ENCODE measurements around the gene TMPRSS9.
"Not testable (repeated sequence)": the region's sequence is repeated elsewhere in the genome, so short reads cannot be mapped to it uniquely, and the experiment has no call there.

TMPRSS9 gene

GRCh38 chr19:2380567-2380966 is 20.5 kb downstream of the TMPRSS9 start:
- H3K36me3 ChIP-seq (ENCODE audit: control insufficient read depth, insufficient read depth, low read length), result no peaks in the 10 kb centered on the region
- peaks cover 1% of the 10 kb centered on the region; the same call in 1 of the 2 replicates for H3K4me1 ChIP-seq (ENCODE audit: control insufficient read depth, insufficient read depth, low read length)
- no peak overlapping the region for H3K27ac ChIP-seq (ENCODE audit: low read length)
- H3K9me3 ChIP-seq (ENCODE audit: control insufficient read depth, insufficient read depth, low read length), result no peaks in the 10 kb centered on the region
- no peaks in the 10 kb centered on the region for H3K27me3 ChIP-seq (ENCODE audit: control insufficient read depth, insufficient read depth, low read length)
- H3K4me3 ChIP-seq (ENCODE audit: low read length), result no peak overlapping the region
- no CpG with 5 or more reads among the region's 2 CpGs for WGBS (ENCODE audit: insufficient coverage, insufficient read length)
- no peak for DNase-seq (ENCODE audit: low read depth, low spot score)

- H3K4me1 ChIP-seq (ENCODE audit: control insufficient read depth, insufficient read depth, low read length), result peaks cover 1% of the 10 kb centered on the region; the same call in 1 of the 2 replicates
- H3K27me3 ChIP-seq (ENCODE audit: control insufficient read depth, insufficient read depth, low read length), result no peaks in the 10 kb centered on the region
- no peak overlapping the region for H3K4me3 ChIP-seq (ENCODE audit: low read length)
- H3K36me3 ChIP-seq (ENCODE audit: control insufficient read depth, insufficient read depth, low read length), result no peaks in the 10 kb centered on the region
- no CpG with 5 or more reads among the region's 18 CpGs for WGBS (ENCODE audit: insufficient coverage, insufficient read length)
- no peaks in the 10 kb centered on the region for H3K9me3 ChIP-seq (ENCODE audit: control insufficient read depth, insufficient read depth, low read length)
- H3K27ac ChIP-seq (ENCODE audit: low read length), result no peak overlapping the region
- no peak for DNase-seq (ENCODE audit: low read depth, low spot score)
Measured at GRCh38 chr19:2381148-2381820, 21.2 kb downstream of the TMPRSS9 start.

DNA sequence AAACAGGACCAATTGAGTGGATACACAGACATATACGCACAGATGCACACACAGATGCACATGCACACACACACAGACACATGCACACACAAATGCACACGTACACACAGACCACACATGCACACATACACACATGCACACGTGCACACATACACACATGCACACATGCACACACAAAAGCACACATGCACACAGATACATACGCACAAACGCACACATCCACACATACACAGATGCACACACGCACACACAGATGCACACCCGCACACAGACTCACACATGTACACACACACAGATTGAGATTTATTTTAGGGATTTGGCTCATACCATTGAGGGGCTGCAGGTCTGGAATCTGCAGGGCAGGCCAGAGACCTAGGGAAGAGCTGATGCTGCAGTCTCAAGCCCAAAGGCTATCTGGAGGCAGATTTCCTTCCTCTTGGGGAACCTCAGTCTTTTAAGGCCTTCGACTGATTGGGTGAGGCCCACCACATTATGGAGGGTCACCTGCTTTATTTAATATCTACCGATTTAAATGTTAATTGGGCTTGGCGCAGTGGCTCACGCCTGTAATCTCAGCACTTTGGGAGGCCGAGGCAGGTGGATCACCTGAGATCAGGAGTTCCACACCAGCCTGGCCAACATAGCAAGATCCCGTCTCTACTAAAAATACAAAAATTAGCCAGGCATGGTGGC is 22.6 kb downstream of the TMPRSS9 start:
- H3K27ac ChIP-seq (ENCODE audit: low read length), result no peak overlapping the region
- peaks cover 1% of the 10 kb centered on the region; the same call in 1 of the 2 replicates for H3K4me1 ChIP-seq (ENCODE audit: control insufficient read depth, insufficient read depth, low read length)
- no peaks in the 10 kb centered on the region for H3K36me3 ChIP-seq (ENCODE audit: control insufficient read depth, insufficient read depth, low read length)
- H3K27me3 ChIP-seq (ENCODE audit: control insufficient read depth, insufficient read depth, low read length), result no peaks in the 10 kb centered on the region
- no peaks in the 10 kb centered on the region for H3K9me3 ChIP-seq (ENCODE audit: control insufficient read depth, insufficient read depth, low read length)
- no peak for DNase-seq (ENCODE audit: low read depth, low spot score)
- no CpG with 5 or more reads among the region's 13 CpGs for WGBS (ENCODE audit: insufficient coverage, insufficient read length)
- no peak overlapping the region for H3K4me3 ChIP-seq (ENCODE audit: low read length)

DNA sequence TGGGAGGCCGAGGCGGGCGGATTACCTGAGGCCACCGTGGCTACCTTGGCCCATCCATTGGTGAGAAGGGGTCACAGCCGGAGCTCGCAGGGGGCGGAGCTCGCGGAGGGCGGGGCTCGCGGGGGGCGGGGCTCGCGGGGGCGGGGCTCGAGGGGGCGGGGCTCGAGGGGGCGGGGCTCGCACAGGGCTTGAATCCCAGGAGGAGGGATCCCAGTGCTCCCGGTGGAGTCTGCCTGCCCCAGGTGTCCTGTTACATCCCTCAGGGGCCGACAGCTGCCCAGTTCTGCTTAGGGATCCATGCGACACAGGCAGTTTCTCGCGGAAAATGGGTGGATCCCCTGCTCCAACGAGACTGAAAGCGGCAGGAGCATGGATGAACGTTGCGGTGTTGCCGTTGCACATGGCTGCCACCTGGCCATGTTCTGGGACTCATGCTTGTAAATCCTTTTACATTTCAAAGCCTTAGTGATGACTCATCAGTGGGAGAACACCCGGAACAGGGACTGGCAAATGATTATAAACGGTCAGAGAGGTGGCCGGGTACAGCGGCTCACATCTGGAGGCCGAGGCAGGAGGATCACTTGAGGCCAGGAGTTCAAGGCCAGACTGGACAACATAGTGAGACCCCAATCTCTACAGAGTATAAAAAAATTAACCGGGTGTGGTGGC is 25.1 kb downstream of the TMPRSS9 start:
- Histone ChIP-seq H3K4me3 (ENCODE audit: low read length) (no peak overlapping the region), H3K36me3 (ENCODE audit: control insufficient read depth, insufficient read depth, low read length) (no peaks in the 10 kb centered on the region), H3K9me3 (ENCODE audit: control insufficient read depth, insufficient read depth, low read length) (no peaks in the 10 kb centered on the region), H3K4me1 (ENCODE audit: control insufficient read depth, insufficient read depth, low read length) (peaks cover 1% of the 10 kb centered on the region; the same call in 1 of the 2 replicates), H3K27me3 (ENCODE audit: control insufficient read depth, insufficient read depth, low read length) (no peaks in the 10 kb centered on the region), H3K27ac (ENCODE audit: low read length) (no peak overlapping the region)
- no CpG with 5 or more reads among the region's 37 CpGs for WGBS (ENCODE audit: insufficient coverage, insufficient read length)
- peak; percentile 37 for DNase-seq (ENCODE audit: low read depth, low spot score)

DNA sequence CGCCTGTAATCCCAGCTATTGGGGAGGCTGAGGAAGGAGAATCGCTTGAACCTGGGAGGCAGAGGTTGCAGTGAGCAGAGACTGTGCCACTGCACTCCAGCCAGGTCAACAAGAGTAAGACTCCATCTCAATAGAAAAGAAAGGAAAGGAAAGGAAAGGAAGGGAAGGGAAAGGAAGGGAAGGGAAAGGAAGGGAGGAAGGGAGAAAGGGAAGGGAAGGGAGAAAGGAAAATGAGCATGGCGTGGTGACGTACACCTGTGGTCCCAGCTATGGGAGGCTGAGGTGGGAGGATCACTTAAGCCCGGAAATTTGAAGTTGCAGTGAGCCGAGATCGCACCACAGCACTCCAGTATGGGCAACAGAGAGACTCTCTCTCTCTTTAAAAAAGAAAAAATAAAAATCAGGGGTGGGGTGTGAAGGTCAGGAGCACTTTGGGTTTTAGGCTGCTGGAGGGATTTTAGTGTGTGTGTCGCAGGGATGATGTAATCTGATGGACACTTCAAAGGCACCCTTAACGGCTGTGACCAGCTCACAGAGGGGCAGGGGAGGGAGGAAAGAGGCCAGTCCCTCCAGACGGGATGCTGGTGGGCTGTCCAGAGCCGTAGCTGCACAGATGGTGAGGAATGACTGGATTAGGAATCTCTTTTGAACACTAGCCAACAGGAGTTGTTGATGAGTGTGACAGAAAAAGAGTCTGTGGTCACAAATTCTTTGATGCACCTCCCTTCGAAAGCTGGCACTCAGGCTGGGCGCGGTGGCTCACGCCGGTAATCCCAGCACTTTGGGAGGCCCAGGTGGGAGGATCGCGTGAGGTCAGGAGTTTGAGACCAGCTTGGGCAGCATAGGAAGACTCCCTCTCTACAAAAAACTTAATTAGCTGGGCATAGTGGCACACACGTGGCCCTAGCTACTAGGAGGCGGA is 27.6 kb downstream of the TMPRSS9 start:
- no peak for DNase-seq (ENCODE audit: low read depth, low spot score)
- no peak overlapping the region for H3K4me3 ChIP-seq (ENCODE audit: low read length)
- WGBS (ENCODE audit: insufficient coverage, insufficient read length), result no CpG with 5 or more reads among the region's 20 CpGs

GRCh38 chr19:2389594-2389993 is 29.5 kb downstream of the TMPRSS9 start:
- DNase-seq (ENCODE audit: low read depth, low spot score), result no peak
- Histone ChIP-seq H3K27ac (ENCODE audit: low read length) (no peak overlapping the region), H3K4me3 (ENCODE audit: low read length) (no peak overlapping the region), H3K27me3 (ENCODE audit: control insufficient read depth, insufficient read depth, low read length) (no peaks in the 10 kb centered on the region), H3K9me3 (ENCODE audit: control insufficient read depth, insufficient read depth, low read length) (no peaks in the 10 kb centered on the region), H3K36me3 (ENCODE audit: control insufficient read depth, insufficient read depth, low read length) (no peaks in the 10 kb centered on the region), H3K4me1 (ENCODE audit: control insufficient read depth, insufficient read depth, low read length) (peaks cover 1% of the 10 kb centered on the region; the same call in 1 of the 2 replicates)
- WGBS (ENCODE audit: insufficient coverage, insufficient read length), result no CpG with 5 or more reads among the region's 21 CpGs

More for the DNA sequence above, 27.6 kb downstream of the TMPRSS9 start:
- H3K36me3 ChIP-seq (ENCODE audit: control insufficient read depth, insufficient read depth, low read length), result no peaks in the 10 kb centered on the region
- H3K4me1 ChIP-seq (ENCODE audit: control insufficient read depth, insufficient read depth, low read length), result peaks cover 1% of the 10 kb centered on the region; the same call in 1 of the 2 replicates
- no peaks in the 10 kb centered on the region for H3K9me3 ChIP-seq (ENCODE audit: control insufficient read depth, insufficient read depth, low read length)
- no peak overlapping the region for H3K27ac ChIP-seq (ENCODE audit: low read length)
- H3K27me3 ChIP-seq (ENCODE audit: control insufficient read depth, insufficient read depth, low read length), result no peaks in the 10 kb centered on the region

DNA sequence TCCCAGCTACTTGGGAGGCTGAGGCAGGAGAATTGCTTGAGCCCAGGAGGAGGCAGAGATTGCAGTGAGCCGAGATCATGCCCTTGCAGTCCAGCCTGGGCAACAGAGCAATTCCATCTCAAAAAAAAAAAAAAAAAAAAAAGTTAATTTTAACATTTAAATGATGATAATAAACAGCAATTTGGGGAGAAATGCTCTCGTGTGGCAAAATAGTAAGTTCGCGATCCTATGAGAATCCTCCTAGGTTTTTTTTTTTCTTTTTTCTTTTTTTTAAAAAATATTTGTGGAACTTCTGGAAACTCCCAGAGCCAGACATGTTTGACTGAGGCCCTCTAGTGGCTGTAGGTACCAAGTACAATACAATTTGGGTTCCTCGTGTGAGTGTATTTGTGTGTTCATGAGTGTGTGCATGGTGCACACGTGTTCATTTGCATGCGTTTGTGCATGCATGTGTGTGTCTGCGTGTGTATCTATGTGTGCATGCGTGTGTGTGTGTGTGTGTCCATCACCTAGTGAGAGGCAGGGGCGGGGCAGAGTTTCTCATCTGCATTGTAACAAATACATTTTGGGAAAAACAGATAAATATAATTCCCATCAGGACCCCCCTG is 31.2 kb downstream of the TMPRSS9 start:
- Histone ChIP-seq H3K4me1 (ENCODE audit: control insufficient read depth, insufficient read depth, low read length) (no peaks in the 10 kb centered on the region), H3K27ac (ENCODE audit: low read length) (no peak overlapping the region), H3K4me3 (ENCODE audit: low read length) (no peak overlapping the region), H3K9me3 (ENCODE audit: control insufficient read depth, insufficient read depth, low read length) (no peaks in the 10 kb centered on the region), H3K36me3 (ENCODE audit: control insufficient read depth, insufficient read depth, low read length) (no peaks in the 10 kb centered on the region), H3K27me3 (ENCODE audit: control insufficient read depth, insufficient read depth, low read length) (no peaks in the 10 kb centered on the region)
- WGBS (ENCODE audit: insufficient coverage, insufficient read length), result no CpG with 5 or more reads among the region's 10 CpGs
- peak; percentile 35 for DNase-seq (ENCODE audit: low read depth, low spot score)

- no peak for DNase-seq (ENCODE audit: low read depth, low spot score)
- WGBS (ENCODE audit: insufficient coverage, insufficient read length), result no CpG with 5 or more reads among the region's 7 CpGs
- Histone ChIP-seq H3K36me3 (ENCODE audit: control insufficient read depth, insufficient read depth, low read length) (no peaks in the 10 kb centered on the region), H3K4me1 (ENCODE audit: control insufficient read depth, insufficient read depth, low read length) (no peaks in the 10 kb centered on the region), H3K9me3 (ENCODE audit: control insufficient read depth, insufficient read depth, low read length) (no peaks in the 10 kb centered on the region), H3K27me3 (ENCODE audit: control insufficient read depth, insufficient read depth, low read length) (no peaks in the 10 kb centered on the region), H3K27ac (ENCODE audit: low read length) (no peak overlapping the region), H3K4me3 (ENCODE audit: low read length) (no peak overlapping the region)
Measured at GRCh38 chr19:2392366-2392765, 32.3 kb downstream of the TMPRSS9 start.

DNA sequence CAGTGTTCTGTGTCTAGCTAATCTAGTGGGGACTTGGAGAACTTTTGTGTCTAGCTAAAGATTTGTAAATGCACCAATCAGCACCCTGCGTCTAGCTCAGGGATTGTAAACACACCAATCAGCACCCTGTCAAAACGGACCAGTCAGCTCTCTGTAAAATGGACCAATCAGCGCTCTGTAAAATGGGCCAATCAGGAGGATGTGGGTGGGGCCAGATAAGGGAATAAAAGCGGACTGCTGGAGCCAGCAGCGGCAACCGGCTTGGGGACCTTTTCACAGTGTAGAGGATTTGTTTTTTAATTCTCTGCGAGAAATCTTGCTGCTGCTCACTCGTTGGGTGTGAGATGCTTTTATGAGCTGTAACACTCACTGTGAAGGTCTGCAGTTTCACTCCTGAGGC is 32.8 kb downstream of the TMPRSS9 start:
- not testable (repeated sequence) for DNase-seq (ENCODE audit: low read depth, low spot score); H3K4me1 ChIP-seq (ENCODE audit: control insufficient read depth, insufficient read depth, low read length); H3K4me3 ChIP-seq (ENCODE audit: low read length); H3K9me3 ChIP-seq (ENCODE audit: control insufficient read depth, insufficient read depth, low read length); H3K27me3 ChIP-seq (ENCODE audit: control insufficient read depth, insufficient read depth, low read length); H3K27ac ChIP-seq (ENCODE audit: low read length); H3K36me3 ChIP-seq (ENCODE audit: control insufficient read depth, insufficient read depth, low read length)
- no CpG with 5 or more reads among the region's 8 CpGs for WGBS (ENCODE audit: insufficient coverage, insufficient read length)

All from iPS DF 6.9 (cell line).